Thyroid gland (tissue), 4 donors: ENCODE results near the gene CARMIL1. TPM values are rescaled to one million over a fixed set of nuclear protein-coding genes. Genes with fewer than 3 reads are reported as not detected.
A peak's percentile ranks its signal among the peaks of the same experiment; 100 is the strongest.

ENCODE experiments used
- DNase-seq, 2 donors: peaks; one replicate each; pipeline ENCODE4 v3.0.0-alpha.2; 2019
- H3K27ac ChIP-seq, 3 donors: fragments of 200-600 bp; sonication (generic); 1 replicate in 2 of 3; 2 replicates in 1 of 3; pipeline ENCODE4 v1.5.1; 2016 to 2019; ENCODE audit warnings: mild to moderate bottlenecking in 1 of 3, moderate library complexity in 1 of 3
- H3K27me3 ChIP-seq: fragments of 200-600 bp; sonication (generic); one replicate; pipeline ENCODE4 v1.5.1; 2019
- H3K36me3 ChIP-seq, 2 donors: fragments of 200-600 bp; sonication (generic); one replicate each; pipeline ENCODE4 v1.5.1; 2016 to 2019
- H3K4me1 ChIP-seq, 2 donors: fragments of 200-600 bp; sonication (generic); one replicate each; pipeline ENCODE4 v1.5.1; 2017 to 2019
- H3K4me3 ChIP-seq, 3 donors: fragments of 200-600 bp; sonication (generic); replicated peaks in 1 of 3; 1 replicate in 2 of 3; 2 replicates in 1 of 3; pipeline ENCODE4 v1.5.1; 2016; ENCODE audit warnings: mild to moderate bottlenecking in 1 of 3
- H3K9me3 ChIP-seq: fragments of 200-600 bp; sonication (generic); one replicate; pipeline ENCODE4 v1.5.1; 2017
- CTCF ChIP-seq, 6 experiments: fragments of 200-600 bp in 3 of 6; fragments of 450-650 bp in 3 of 6; sonication (generic) in 3 of 6; IDR thresholded peaks; one replicate each; pipeline ENCODE4 v1.5.1; 2016 to 2019; ENCODE audit warnings: antibody characterized with exemption in 6 of 6, mild to moderate bottlenecking in 2 of 6, inconsistent platforms in 1 of 6, moderate library complexity in 1 of 6
- POLR2A ChIP-seq, 2 donors: fragments of 450-650 bp; IDR thresholded peaks; one replicate each; pipeline ENCODE4 v1.6.1; 2017; ENCODE audit warnings: antibody characterized with exemption in 2 of 2, mild to moderate bottlenecking in 2 of 2, moderate library complexity in 1 of 2
- WGBS, 2 donors: methylation state at CpG; one replicate each; pipeline ENCODE4 v1.1.5; 2017; 5-methylcytosine and 5-hydroxymethylcytosine counted together
- intact Hi-C: fragments of 100-400 bp; cut with DNase I; formaldehyde crosslinking; loops from one replicate; pipeline ENCODE4 v1.15.1; 2023
- total RNA-seq, 4 donors: library from RNA; depleted of rRNA; stranded (reverse); fragments of >200 nt; gene quantifications; one replicate each; pipeline ENCODE4 v1.2.3, GENCODE V29; 2016

CARMIL1 gene
- total RNA-seq, 4 donors from 2014 or later = 24.7 to 34.4 (median 30.7) TPM

- no peaks in the 10 kb centered on the region for H3K4me1 ChIP-seq
- H3K36me3 ChIP-seq = no peaks in the 10 kb centered on the region
- no peak overlapping the region for H3K27ac ChIP-seq
- TF ChIP-seq CTCF (IDR thresholded peaks at IDR 0.05) (no peak), POLR2A (IDR thresholded peaks at IDR 0.05) (no peak)
- H3K9me3 ChIP-seq = no peaks in the 10 kb centered on the region
- whole genome bisulfite sequencing, 2 donors = 30 to 50% methylated on average over 1 of the region's 1 CpG
- no peak overlapping the region for H3K4me3 ChIP-seq
- no peak for DNase-seq
- H3K27me3 ChIP-seq = no peaks in the 10 kb centered on the region
- intact Hi-C loops = no loop called here
These were observed 370.4 kb downstream of the CARMIL1 start for GRCh38 chr6:25649611-25650010.

- no peaks in the 10 kb centered on the region for H3K4me1 ChIP-seq
- TF ChIP-seq POLR2A (IDR thresholded peaks at IDR 0.05) (no peak), CTCF (IDR thresholded peaks at IDR 0.05) (no peak)
- H3K27ac ChIP-seq = no peak within 1 kb of the TSS
- no peaks in the 10 kb centered on the region for H3K27me3 ChIP-seq
- H3K36me3 ChIP-seq = no peaks in the 10 kb centered on the region
- no peak within 1 kb of the TSS for H3K4me3 ChIP-seq
- DNase-seq = peak; percentile 54 to 79
- intact Hi-C loops = no loop called here
- H3K9me3 ChIP-seq = no peaks in the 10 kb centered on the region
- WGBS, 2 donors = 4 to 5% methylated on average over 22 to 35 of the region's 35 CpGs
These were observed 372.9 kb downstream of the CARMIL1 start, which contains the start of gene SCGN for GRCh38 chr6:25652007-25652515. Gene SCGN (plus strand): TSS chr6:25652215. CDS start chr6:25652404, 189 bp downstream.

- TF ChIP-seq POLR2A (IDR thresholded peaks at IDR 0.05) = no peak
- TF ChIP-seq CTCF (IDR thresholded peaks at IDR 0.05) = no peak
- H3K36me3 ChIP-seq = no peaks in the 10 kb centered on the region
- H3K4me1 ChIP-seq = no peaks in the 10 kb centered on the region
- no peak for DNase-seq
- H3K27me3 ChIP-seq = no peaks in the 10 kb centered on the region
- no peak overlapping the region for H3K27ac ChIP-seq
- no peak overlapping the region for H3K4me3 ChIP-seq
- no peaks in the 10 kb centered on the region for H3K9me3 ChIP-seq
- intact Hi-C loops = no loop called here
- 41 to 64% methylated on average over 1 of the region's 1 CpG for WGBS, 2 donors
These were observed 376.5 kb downstream of the CARMIL1 start for GRCh38 chr6:25655723-25656122.

- Histone ChIP-seq H3K27ac (no peak overlapping the region), H3K4me1 (no peaks in the 10 kb centered on the region), H3K27me3 (no peaks in the 10 kb centered on the region), H3K36me3 (no peaks in the 10 kb centered on the region), H3K9me3 (no peaks in the 10 kb centered on the region), H3K4me3 (no peak overlapping the region)
- WGBS, 2 donors = 26 to 31% methylated on average over 4 of the region's 4 CpGs
- TF ChIP-seq CTCF (IDR thresholded peaks at IDR 0.05) = no peak
- TF ChIP-seq POLR2A (IDR thresholded peaks at IDR 0.05) = no peak
- DNase-seq = no peak
- intact Hi-C loops = no loop called here
These were observed 380.6 kb downstream of the CARMIL1 start for GRCh38 chr6:25659633-25660368.

- DNase-seq = no peak
- Histone ChIP-seq H3K36me3 (no peaks in the 10 kb centered on the region), H3K4me1 (no peaks in the 10 kb centered on the region), H3K27me3 (no peaks in the 10 kb centered on the region), H3K27ac (no peak overlapping the region), H3K4me3 (no peak overlapping the region), H3K9me3 (no peaks in the 10 kb centered on the region)
- intact Hi-C loops = no loop called here
- TF ChIP-seq POLR2A (IDR thresholded peaks at IDR 0.05) (no peak), CTCF (IDR thresholded peaks at IDR 0.05) (no peak)
These were observed 381.3 kb downstream of the CARMIL1 start for GRCh38 chr6:25660512-25660911.
